IPS-NIHi7 (cell line): ENCODE results near the gene EIF5.

Source experiments
- DNase-seq: peaks from one replicate; pipeline ENCODE4 v3.0.0; 2012; ENCODE audit warnings: mixed read lengths; ENCODE audit errors: extremely low spot score

The EIF5 gene

GRCh38 chr14:103310576-103311095, 23.4 kb upstream of the EIF5 start:
- DNase-seq: no peak

- no peak for DNase-seq
Measured at GRCh38 chr14:103311171-103311997, 22.7 kb upstream of the EIF5 start.

GRCh38 chr14:103312006-103312635, 21.9 kb upstream of the EIF5 start:
- DNase-seq: no peak

GRCh38 chr14:103313704-103314103, 20.3 kb upstream of the EIF5 start:
- no peak for DNase-seq

- DNase-seq: no peak
Measured at GRCh38 chr14:103314496-103315277, 19.4 kb upstream of the EIF5 start.

GRCh38 chr14:103315351-103315911, 18.6 kb upstream of the EIF5 start:
- DNase-seq: no peak

GRCh38 chr14:103315941-103316340, 18.1 kb upstream of the EIF5 start:
- no peak for DNase-seq

GRCh38 chr14:103316721-103317121, 17.3 kb upstream of the EIF5 start:
- no peak for DNase-seq

- DNase-seq: no peak
Measured at GRCh38 chr14:103317251-103317650, 16.8 kb upstream of the EIF5 start.

- no peak for DNase-seq
Measured at GRCh38 chr14:103317976-103318580, 16.0 kb upstream of the EIF5 start.

- DNase-seq: no peak
Measured at GRCh38 chr14:103318750-103319419, 15.2 kb upstream of the EIF5 start.

GRCh38 chr14:103319422-103319821, 14.6 kb upstream of the EIF5 start:
- DNase-seq: no peak

GRCh38 chr14:103326078-103326477, 8.0 kb upstream of the EIF5 start:
- no peak for DNase-seq

GRCh38 chr14:103328941-103329340, 5.1 kb upstream of the EIF5 start:
- DNase-seq: no peak

GRCh38 chr14:103329401-103330347, 4.4 kb upstream of the EIF5 start:
- no peak for DNase-seq

- no peak for DNase-seq
Measured at GRCh38 chr14:103330536-103330935, 3.5 kb upstream of the EIF5 start.

GRCh38 chr14:103332143-103332919, 1.7 kb upstream of the EIF5 start:
- no peak for DNase-seq

- peak; percentile 71 for DNase-seq
Measured at GRCh38 chr14:103334644-103335622, 896 bp downstream of the EIF5 start.
